Hindlimb muscle (tissue), 1 donor: ENCODE measurements around the gene KCTD18. TPM values are rescaled to one million over a fixed set of nuclear protein-coding genes. Genes with fewer than 3 reads are reported as not detected.
A peak's percentile ranks its signal among the peaks of the same experiment; 100 is the strongest.

Experiments
- DNase-seq: peaks from one replicate; pipeline ENCODE4 v3.0.0-alpha.2; 2013
- polyA plus RNA-seq: library from polyadenylated mRNA; unstranded; fragments of 120-200 nt; gene quantifications from one replicate; pipeline ENCODE4 v1.2.1, GENCODE V29; 2013; ENCODE audit not compliant: insufficient read length

Gene KCTD18
- 13.2 TPM for polyA plus RNA-seq

- DNase-seq, result peak; percentile 92
Observed at GRCh38 chr2:200509612-200510433, at the start of gene KCTD18. KCTD18 (minus strand) TSS chr2:200510068; CDS start chr2:200507016, 3,052 bp downstream.

- no peak for DNase-seq
Observed at GRCh38 chr2:200540793-200541192, 30.9 kb upstream of the KCTD18 start.

- no peak for DNase-seq
Observed at GRCh38 chr2:200538139-200538538, 28.3 kb upstream of the KCTD18 start.

- no peak for DNase-seq
Observed at GRCh38 chr2:200534572-200534971, 24.7 kb upstream of the KCTD18 start.

- peak; percentile 29 for DNase-seq
Observed at GRCh38 chr2:200533754-200534153, 23.9 kb upstream of the KCTD18 start.

- no peak for DNase-seq
Observed at GRCh38 chr2:200528228-200528627, 18.4 kb upstream of the KCTD18 start.

GRCh38 chr2:200525882-200526651 is 16.2 kb upstream of the KCTD18 start, which contains the start of gene SGO2:
SGO2 (plus strand) TSS chr2:200526207; CDS start chr2:200532976, 6,769 bp downstream.
- DNase-seq, result peak; percentile 95

- no peak for DNase-seq
Observed at GRCh38 chr2:200525551-200525881, 15.6 kb upstream of the KCTD18 start.

GRCh38 chr2:200525066-200525465 is 15.2 kb upstream of the KCTD18 start:
- no peak for DNase-seq

- DNase-seq, result no peak
Observed at GRCh38 chr2:200523604-200524003, 13.7 kb upstream of the KCTD18 start.

GRCh38 chr2:200523158-200523557 is 13.3 kb upstream of the KCTD18 start:
- DNase-seq, result no peak

- no peak for DNase-seq
Observed at GRCh38 chr2:200515155-200515554, 5.3 kb upstream of the KCTD18 start.

- DNase-seq, result no peak
Observed at GRCh38 chr2:200509235-200509611, 645 bp downstream of the KCTD18 start.

- no peak for DNase-seq
Observed at GRCh38 chr2:200507179-200507578, 2.7 kb downstream of the KCTD18 start.

GRCh38 chr2:200506679-200507078 is 3.2 kb downstream of the KCTD18 start:
- no peak for DNase-seq

GRCh38 chr2:200502196-200502595 is 7.7 kb downstream of the KCTD18 start:
- DNase-seq, result no peak

- no peak for DNase-seq
Observed at GRCh38 chr2:200498402-200499162, 11.3 kb downstream of the KCTD18 start.

GRCh38 chr2:200496696-200497095 is 13.2 kb downstream of the KCTD18 start:
- DNase-seq, result no peak

- DNase-seq, result no peak
Observed at GRCh38 chr2:200494048-200494447, 15.8 kb downstream of the KCTD18 start.

GRCh38 chr2:200492656-200493055 is 17.2 kb downstream of the KCTD18 start:
- no peak for DNase-seq

- DNase-seq, result no peak
Observed at GRCh38 chr2:200490001-200490400, 19.9 kb downstream of the KCTD18 start.

- DNase-seq, result no peak
Observed at GRCh38 chr2:200488169-200488568, 21.7 kb downstream of the KCTD18 start.

GRCh38 chr2:200486529-200486928 is 23.3 kb downstream of the KCTD18 start:
- no peak for DNase-seq
